ENCODE measurements around the gene PHOX2A.

Gene PHOX2A

DNA sequence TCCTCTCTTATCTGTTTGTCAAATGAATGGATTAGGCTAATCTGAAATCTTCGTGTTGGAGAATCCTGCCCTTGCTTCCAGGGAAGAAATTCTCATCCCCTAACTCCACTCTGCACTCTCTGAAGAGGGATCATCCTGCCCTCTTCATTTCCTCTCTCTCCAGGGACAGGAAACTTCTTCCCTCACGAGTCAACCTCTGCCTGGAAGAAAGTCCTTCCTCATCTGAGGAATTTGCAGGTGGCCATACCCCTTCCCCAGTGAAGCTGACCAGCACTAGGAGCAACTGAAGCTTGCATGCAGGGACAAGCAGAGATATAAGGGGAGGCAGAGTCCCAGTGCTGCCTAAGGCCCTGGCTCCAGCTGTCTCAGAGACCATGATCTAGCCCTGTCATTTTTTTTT, 3.6 kb upstream of the PHOX2A start:
- no peak for DNase-seq

- DNase-seq: no peak
Observed at GRCh38 chr11:72245263-72245816, 1.4 kb upstream of the PHOX2A start.

GRCh38 chr11:72244361-72245262, 636 bp upstream of the PHOX2A start:
- DNase-seq: no peak

- DNase-seq: no peak
Observed at GRCh38 chr11:72243173-72244059, 560 bp downstream of the PHOX2A start.

DNA sequence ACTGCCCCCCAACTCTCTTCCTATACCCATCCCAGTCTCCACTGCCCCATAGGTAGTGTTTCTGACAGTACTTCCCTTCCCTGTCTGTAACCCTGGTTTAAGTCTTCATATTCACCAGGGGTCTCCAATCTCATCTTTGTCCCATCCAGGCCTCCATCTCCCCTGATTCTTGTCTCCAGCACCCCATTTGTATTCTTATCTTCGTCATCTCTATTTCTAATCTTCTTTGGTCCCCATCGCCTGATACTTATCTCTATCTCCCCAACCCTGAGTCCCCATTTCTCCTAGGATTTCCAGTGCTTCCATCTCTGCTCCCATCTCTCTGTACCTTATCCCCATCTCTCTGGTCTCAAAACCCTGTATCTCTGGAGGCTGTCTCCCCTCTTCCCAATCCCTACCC, 1.8 kb downstream of the PHOX2A start:
- no peak for DNase-seq

DNA sequence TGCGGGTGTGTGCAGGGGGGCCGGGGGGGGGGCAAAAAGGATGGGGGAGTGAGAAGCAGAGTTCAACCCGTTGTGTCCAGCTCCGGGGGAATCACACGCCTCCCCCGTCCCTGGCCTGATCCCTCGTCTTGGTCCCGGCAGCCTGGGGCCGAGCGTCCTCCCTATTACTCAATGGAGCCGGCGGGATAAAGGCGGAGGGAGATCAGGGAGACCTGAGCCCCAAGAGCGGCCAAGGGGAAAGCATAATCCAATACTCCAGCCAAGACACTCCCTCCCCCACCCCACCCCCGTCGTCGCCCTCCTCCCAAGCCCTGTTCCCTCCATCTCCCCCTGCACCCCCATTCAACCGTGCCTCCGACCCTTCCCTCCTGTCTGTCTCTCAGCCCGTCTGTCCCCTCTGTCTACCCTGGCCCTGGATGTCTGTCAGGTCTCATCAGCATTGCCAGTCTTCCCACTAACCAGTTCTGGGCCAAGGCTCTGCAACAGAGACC, 2.6 kb downstream of the PHOX2A start:
- DNase-seq: no peak

GRCh38 chr11:72240461-72241290, 3.3 kb downstream of the PHOX2A start:
- no peak for DNase-seq

DNA sequence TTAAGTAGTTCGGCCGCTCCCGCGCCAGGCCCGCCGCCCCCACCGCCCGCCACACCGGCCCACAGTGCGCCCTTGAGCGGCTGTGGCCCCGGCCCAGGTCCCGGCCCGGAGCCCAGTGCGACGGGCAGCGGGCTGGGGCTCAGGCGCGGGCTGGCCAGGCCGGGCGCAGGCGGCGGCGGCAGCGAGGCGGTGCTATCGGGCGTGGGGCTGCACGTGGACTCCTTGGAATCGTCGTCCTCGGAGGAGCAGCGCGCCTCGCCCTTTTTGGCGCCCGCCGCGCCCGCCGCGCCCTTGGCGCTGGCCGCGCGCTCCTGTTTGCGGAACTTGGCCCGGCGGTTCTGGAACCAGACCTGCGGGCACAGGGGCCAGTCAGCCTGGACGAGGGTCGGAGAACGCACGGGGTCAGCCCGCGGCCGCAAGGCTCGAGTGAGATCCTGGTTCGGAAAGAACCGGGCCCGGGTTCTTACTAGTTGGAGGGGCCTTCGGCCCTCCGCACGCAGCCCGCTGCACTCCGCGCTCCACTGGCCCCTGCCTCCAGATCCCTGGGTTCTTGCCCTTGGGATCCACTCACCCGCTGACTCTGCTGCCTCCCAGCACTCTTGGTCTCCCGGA, 4.0 kb downstream of the PHOX2A start:
- peak; percentile 38 to 44 for DNase-seq

GRCh38 chr11:72239313-72239848, 4.6 kb downstream of the PHOX2A start:
- peak; percentile 26 to 28 for DNase-seq

GRCh38 chr11:72238492-72239312, 5.3 kb downstream of the PHOX2A start:
- DNase-seq: no peak

DNA sequence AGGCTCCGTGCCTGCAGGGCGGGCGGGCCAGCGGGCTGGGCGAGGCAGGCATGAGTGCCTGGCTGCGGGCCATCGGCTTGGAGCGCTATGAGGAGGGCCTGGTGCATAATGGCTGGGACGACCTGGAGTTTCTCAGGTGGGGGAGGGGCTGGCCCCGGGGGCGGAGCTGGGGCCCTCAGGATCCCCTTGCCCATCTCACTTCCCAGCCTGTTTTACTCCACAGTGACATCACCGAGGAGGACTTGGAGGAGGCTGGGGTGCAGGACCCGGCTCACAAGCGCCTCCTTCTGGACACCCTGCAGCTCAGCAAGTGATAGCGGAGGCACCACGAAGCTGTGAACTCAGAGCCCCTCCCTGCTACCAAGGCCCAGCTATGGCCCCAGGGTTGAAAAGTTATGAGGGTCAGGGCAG, 5.9 kb downstream of the PHOX2A start:
- peak; percentile 45 to 59 for DNase-seq

GRCh38 chr11:72237112-72237931, 6.7 kb downstream of the PHOX2A start:
- no peak for DNase-seq

GRCh38 chr11:72236774-72237111, 7.2 kb downstream of the PHOX2A start:
- no peak for DNase-seq

DNA sequence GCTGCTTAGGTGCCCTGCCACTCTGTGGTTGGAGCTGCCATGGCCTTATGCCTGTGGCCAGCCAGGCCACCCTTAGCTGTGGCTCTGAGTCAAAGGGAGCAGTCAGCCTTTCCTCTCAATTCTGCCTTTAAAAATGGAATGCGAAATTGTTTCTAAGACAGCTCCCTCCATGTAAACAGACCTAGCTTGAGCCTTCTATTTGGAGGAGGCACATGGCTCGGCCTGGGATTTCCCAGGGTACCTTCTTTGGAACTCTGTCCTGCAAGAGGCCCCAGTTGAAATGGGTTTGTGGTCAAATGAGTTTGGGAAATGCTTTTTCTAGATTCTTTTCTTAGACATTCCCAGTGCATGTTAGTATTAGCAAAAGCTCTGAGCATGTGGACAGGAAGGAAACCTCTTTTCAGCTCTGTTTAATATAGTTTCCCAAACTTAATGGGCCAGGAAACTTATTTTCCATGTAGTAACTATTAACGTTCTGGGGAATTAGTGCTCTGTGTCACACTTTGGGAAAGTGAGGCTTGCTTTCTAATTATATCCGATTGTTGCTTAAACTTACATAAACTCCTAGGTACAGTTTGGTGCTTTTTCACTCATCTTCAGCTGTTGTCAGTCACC, 7.8 kb downstream of the PHOX2A start:
- DNase-seq: no peak

- no peak for DNase-seq
Observed at GRCh38 chr11:72235351-72236057, 8.5 kb downstream of the PHOX2A start.

GRCh38 chr11:72234920-72235319, 9.1 kb downstream of the PHOX2A start:
- no peak for DNase-seq

GRCh38 chr11:72234514-72234830, 9.5 kb downstream of the PHOX2A start:
- DNase-seq: no peak

GRCh38 chr11:72233773-72234513, 10.0 kb downstream of the PHOX2A start:
- no peak for DNase-seq

All from inflammatory macrophage treated with lipopolysaccharide for 1 hour (primary cell).